AG09309 (cell line): ENCODE results near the gene OR6B3.

Experiments used
- DNase-seq: peaks from one replicate; pipeline ENCODE4 v3.0.0-alpha.2; 2010; ENCODE audit warnings: low read depth
- H3K4me3 ChIP-seq: 2 replicates; pipeline ENCODE4 v1.5.1; 2011; ENCODE audit warnings: mild to moderate bottlenecking, low read depth, low read length, moderate library complexity; ENCODE audit not compliant: control insufficient read depth
- TF ChIP-seq, protein P1 (sequence below): IDR thresholded peaks from 2 replicates; pipeline ENCODE4 v1.5.1; 2011; ENCODE audit warnings: mild to moderate bottlenecking, low read depth, low read length, inconsistent platforms; ENCODE audit not compliant: insufficient read depth, control insufficient read depth; ENCODE audit errors: missing control alignments

Gene OR6B3

GRCh38 chr2:240077442-240077841 is 24.1 kb upstream of the OR6B3 start:
- no peak overlapping the region for H3K4me3 ChIP-seq
- DNase-seq: no peak
- TF ChIP-seq, protein P1, sequence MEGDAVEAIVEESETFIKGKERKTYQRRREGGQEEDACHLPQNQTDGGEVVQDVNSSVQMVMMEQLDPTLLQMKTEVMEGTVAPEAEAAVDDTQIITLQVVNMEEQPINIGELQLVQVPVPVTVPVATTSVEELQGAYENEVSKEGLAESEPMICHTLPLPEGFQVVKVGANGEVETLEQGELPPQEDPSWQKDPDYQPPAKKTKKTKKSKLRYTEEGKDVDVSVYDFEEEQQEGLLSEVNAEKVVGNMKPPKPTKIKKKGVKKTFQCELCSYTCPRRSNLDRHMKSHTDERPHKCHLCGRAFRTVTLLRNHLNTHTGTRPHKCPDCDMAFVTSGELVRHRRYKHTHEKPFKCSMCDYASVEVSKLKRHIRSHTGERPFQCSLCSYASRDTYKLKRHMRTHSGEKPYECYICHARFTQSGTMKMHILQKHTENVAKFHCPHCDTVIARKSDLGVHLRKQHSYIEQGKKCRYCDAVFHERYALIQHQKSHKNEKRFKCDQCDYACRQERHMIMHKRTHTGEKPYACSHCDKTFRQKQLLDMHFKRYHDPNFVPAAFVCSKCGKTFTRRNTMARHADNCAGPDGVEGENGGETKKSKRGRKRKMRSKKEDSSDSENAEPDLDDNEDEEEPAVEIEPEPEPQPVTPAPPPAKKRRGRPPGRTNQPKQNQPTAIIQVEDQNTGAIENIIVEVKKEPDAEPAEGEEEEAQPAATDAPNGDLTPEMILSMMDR: no peak

- DNase-seq: no peak
- H3K4me3 ChIP-seq: no peak overlapping the region
- TF ChIP-seq, protein P1: no peak
Observed at GRCh38 chr2:240074545-240074944, 21.2 kb upstream of the OR6B3 start.

GRCh38 chr2:240070907-240071306 is 17.6 kb upstream of the OR6B3 start:
- TF ChIP-seq, protein P1: no peak
- DNase-seq: no peak
- no peak overlapping the region for H3K4me3 ChIP-seq

DNA sequence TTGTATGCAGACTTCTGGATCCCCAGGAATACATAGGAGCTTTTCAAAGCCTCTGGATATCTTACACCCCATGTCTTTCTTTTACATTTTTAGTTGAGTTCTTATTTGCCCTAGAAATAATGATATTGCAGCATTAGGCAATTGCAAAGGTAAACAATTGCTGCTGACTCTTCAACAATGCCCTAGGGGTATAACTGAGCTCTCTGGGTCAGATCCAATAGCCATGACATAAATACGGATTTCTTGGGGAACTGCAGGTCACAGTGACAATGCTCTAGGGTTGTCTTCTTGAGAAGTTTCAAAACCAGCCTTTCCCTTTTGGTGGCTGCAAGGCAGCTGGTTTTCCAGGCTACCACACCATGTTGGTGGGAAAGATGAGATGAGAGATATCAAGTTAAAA is 16.5 kb upstream of the OR6B3 start:
- TF ChIP-seq, protein P1: no peak
- no peak for DNase-seq
- no peak overlapping the region for H3K4me3 ChIP-seq

GRCh38 chr2:240068193-240068592 is 14.9 kb upstream of the OR6B3 start:
- H3K4me3 ChIP-seq: no peak overlapping the region
- TF ChIP-seq, protein P1: no peak
- DNase-seq: no peak

- TF ChIP-seq, protein P1: no peak
- no peak overlapping the region for H3K4me3 ChIP-seq
- no peak for DNase-seq
Observed at GRCh38 chr2:240066489-240066888, 13.2 kb upstream of the OR6B3 start.

DNA sequence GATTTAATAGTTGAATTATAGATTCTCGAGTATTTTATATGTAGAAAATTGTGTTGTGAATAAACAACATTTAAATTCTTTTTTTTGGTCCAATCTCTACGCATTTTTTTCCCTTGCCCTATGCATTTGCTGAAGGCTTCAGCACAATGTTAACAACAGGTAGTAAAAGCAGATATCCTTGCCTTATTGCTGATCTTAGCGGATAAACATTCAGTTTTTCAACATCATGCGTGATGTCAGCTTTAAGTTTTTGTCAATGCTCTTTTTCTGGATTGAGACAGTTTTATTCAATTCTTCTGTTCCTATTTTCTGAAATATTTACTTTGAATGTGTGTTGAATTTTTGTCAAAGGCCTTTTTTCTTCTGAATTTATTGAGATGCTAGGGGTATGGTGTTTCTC is 11.6 kb upstream of the OR6B3 start:
- no peak overlapping the region for H3K4me3 ChIP-seq
- DNase-seq: no peak
- TF ChIP-seq, protein P1: no peak
